ENCODE results near the gene GADD45G. TPM values are rescaled to one million over a fixed set of nuclear protein-coding genes. Genes with fewer than 3 reads are reported as not detected.

Gene GADD45G
- total RNA-seq, 1 experiment from 2014 or later = 0.39 TPM

DNA sequence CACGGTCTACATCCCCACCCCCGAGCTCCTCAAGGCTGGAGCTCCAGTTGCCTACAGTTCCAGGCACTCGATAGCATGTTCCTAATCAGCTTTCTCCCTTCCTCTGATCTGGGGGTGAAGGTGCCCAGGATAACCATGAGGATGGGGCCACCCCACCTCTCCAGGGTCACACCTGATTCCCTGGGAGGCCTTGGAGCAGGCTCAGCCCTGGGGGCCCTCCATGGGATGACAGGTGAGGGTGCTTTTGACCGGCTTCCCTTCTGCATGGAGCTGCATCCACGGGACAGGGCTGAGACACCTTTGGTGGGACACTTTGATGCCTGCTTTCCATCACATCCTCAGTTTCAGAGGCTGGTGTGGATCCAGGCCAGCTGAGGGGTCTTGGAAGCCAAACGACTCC, 28.6 kb downstream of the GADD45G start:
- CTCF ChIA-PET = no interaction called here
- no TSS peak for BruUV-seq (replicated peaks)
- TF ChIP-seq, protein P1, sequence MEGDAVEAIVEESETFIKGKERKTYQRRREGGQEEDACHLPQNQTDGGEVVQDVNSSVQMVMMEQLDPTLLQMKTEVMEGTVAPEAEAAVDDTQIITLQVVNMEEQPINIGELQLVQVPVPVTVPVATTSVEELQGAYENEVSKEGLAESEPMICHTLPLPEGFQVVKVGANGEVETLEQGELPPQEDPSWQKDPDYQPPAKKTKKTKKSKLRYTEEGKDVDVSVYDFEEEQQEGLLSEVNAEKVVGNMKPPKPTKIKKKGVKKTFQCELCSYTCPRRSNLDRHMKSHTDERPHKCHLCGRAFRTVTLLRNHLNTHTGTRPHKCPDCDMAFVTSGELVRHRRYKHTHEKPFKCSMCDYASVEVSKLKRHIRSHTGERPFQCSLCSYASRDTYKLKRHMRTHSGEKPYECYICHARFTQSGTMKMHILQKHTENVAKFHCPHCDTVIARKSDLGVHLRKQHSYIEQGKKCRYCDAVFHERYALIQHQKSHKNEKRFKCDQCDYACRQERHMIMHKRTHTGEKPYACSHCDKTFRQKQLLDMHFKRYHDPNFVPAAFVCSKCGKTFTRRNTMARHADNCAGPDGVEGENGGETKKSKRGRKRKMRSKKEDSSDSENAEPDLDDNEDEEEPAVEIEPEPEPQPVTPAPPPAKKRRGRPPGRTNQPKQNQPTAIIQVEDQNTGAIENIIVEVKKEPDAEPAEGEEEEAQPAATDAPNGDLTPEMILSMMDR (conservative IDR thresholded peaks at IDR 0.05; ENCODE audit: low read depth, low read length) = no peak
- TF ChIP-seq EZH2 (IDR thresholded peaks at IDR 0.05; ENCODE audit: borderline replicate concordance, low read depth, low read length, poor library complexity, severe bottlenecking) = no peak
- Histone ChIP-seq H3K4me3 (ENCODE audit: low read depth, low read length, poor library complexity, severe bottlenecking) (no peak overlapping the region), H3K9me3 (ENCODE audit: low read depth, low read length, poor library complexity, severe bottlenecking) (no peaks in the 10 kb centered on the region), H3K36me3 (ENCODE audit: insufficient read depth, low read length, poor library complexity, severe bottlenecking) (no peaks in the 10 kb centered on the region), H3K4me1 (ENCODE audit: insufficient read depth, low read length, poor library complexity, severe bottlenecking) (no peaks in the 10 kb centered on the region), H3K27ac (ENCODE audit: low read depth, low read length, poor library complexity, severe bottlenecking) (no peak overlapping the region), H3K27me3 (replicated peaks; ENCODE audit: insufficient read depth, low read depth, low read length, poor library complexity) (no peaks in the 10 kb centered on the region)
- intact Hi-C loops (cut with micrococcal nuclease; ENCODE audit: unreplicated experiment) = no loop called here
- POLR2A ChIA-PET (ENCODE audit: low non-redundant PET) = no interaction called here
- DNase-seq (ENCODE audit: low spot score) = no peak

DNA sequence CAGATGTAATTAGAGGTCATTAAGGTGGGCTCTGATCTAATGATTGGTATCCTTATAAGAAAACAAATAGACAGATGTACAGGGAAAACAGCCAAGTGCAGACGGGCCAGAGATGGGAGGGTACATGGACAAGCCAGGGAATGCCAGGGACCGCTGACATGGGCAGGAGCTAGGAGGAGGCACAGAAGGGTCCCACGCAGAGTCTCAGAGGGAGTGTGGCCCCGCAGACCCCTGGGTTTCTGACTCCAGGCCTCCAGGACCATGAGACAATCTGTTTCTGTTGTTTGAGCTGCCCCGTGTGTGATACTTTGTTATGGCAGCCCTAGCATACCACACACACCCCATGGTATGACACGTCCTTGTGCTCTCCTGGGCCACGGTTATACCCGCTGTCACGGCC, 29.1 kb downstream of the GADD45G start:
- Histone ChIP-seq H3K27ac (ENCODE audit: low read depth, low read length, poor library complexity, severe bottlenecking) (no peak overlapping the region), H3K4me1 (ENCODE audit: insufficient read depth, low read length, poor library complexity, severe bottlenecking) (no peaks in the 10 kb centered on the region), H3K4me3 (ENCODE audit: low read depth, low read length, poor library complexity, severe bottlenecking) (no peak overlapping the region), H3K27me3 (replicated peaks; ENCODE audit: insufficient read depth, low read depth, low read length, poor library complexity) (no peaks in the 10 kb centered on the region), H3K36me3 (ENCODE audit: insufficient read depth, low read length, poor library complexity, severe bottlenecking) (no peaks in the 10 kb centered on the region), H3K9me3 (ENCODE audit: low read depth, low read length, poor library complexity, severe bottlenecking) (no peaks in the 10 kb centered on the region)
- ChIA-PET CTCF (no interaction called here), POLR2A (ENCODE audit: low non-redundant PET) (no interaction called here)
- no peak for TF ChIP-seq EZH2 (IDR thresholded peaks at IDR 0.05; ENCODE audit: borderline replicate concordance, low read depth, low read length, poor library complexity, severe bottlenecking)
- TF ChIP-seq, protein P1 (conservative IDR thresholded peaks at IDR 0.05; ENCODE audit: low read depth, low read length) = no peak
- BruUV-seq (replicated peaks) = no TSS peak
- no peak for DNase-seq (ENCODE audit: low spot score)
- intact Hi-C loops (cut with micrococcal nuclease; ENCODE audit: unreplicated experiment) = no loop called here

DNA sequence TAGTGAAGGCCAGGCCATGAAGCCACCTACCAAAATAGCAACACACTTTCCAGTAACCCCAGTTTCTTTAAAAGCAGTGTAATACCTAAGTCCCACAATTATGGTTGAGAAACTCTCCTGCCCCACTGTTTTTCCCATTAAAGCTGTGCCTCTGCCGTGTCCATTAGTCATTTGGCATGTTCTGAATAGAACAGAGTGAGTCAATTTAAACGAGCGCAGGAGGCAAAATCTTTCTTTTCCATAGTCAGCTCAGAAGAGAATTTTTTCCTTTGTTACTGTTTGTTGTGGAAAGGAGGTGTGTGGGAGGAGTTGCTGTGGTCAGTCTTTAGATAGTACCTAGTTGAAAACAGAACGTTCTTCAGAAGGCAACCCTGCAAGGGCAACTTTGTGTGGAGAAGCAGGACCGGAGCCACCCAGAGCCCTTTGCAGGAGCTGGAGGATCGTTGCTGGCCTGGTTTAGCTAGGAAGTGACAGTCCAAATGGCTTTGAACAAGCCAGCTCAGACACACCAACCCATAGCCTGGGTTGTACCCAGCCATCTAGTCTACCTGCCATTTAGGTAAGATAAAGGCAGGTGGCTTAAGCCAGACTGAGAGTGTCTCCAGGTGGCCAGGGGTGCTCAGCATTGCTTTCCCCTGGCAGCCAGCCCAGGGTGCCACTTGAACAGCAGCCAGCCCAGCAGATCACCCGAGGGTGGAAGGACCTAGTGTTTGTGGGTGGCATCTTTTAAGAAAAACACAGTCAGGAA, 30.4 kb downstream of the GADD45G start:
- Histone ChIP-seq H3K27ac (ENCODE audit: low read depth, low read length, poor library complexity, severe bottlenecking) (no peak overlapping the region), H3K36me3 (ENCODE audit: insufficient read depth, low read length, poor library complexity, severe bottlenecking) (no peaks in the 10 kb centered on the region), H3K9me3 (ENCODE audit: low read depth, low read length, poor library complexity, severe bottlenecking) (no peaks in the 10 kb centered on the region), H3K4me1 (ENCODE audit: insufficient read depth, low read length, poor library complexity, severe bottlenecking) (no peaks in the 10 kb centered on the region), H3K27me3 (replicated peaks; ENCODE audit: insufficient read depth, low read depth, low read length, poor library complexity) (no peaks in the 10 kb centered on the region), H3K4me3 (ENCODE audit: low read depth, low read length, poor library complexity, severe bottlenecking) (no peak overlapping the region)
- POLR2A ChIA-PET (ENCODE audit: low non-redundant PET) = no interaction called here
- no peak for TF ChIP-seq EZH2 (IDR thresholded peaks at IDR 0.05; ENCODE audit: borderline replicate concordance, low read depth, low read length, poor library complexity, severe bottlenecking)
- TF ChIP-seq, protein P1 (conservative IDR thresholded peaks at IDR 0.05; ENCODE audit: low read depth, low read length) = no peak
- no peak for DNase-seq (ENCODE audit: low spot score)
- intact Hi-C loops (cut with micrococcal nuclease; ENCODE audit: unreplicated experiment) = no loop called here
- CTCF ChIA-PET = interaction anchor here (0.7 kb wide), 1 partner anchor 32 kb away, joined by 3 read pairs; no protein-coding TSS in a partner anchor
- BruUV-seq (replicated peaks) = no TSS peak

Data from A673 (cell line).